ENCODE measurements around the gene FHAD1. TPM values are rescaled to one million over a fixed set of nuclear protein-coding genes. Genes with fewer than 3 reads are reported as not detected.

FHAD1 gene
- polyA plus RNA-seq, 1 of the 3 experiments (the other 2 are of a cell fraction), result 0.48 TPM

- TF ChIP-seq, protein P1, sequence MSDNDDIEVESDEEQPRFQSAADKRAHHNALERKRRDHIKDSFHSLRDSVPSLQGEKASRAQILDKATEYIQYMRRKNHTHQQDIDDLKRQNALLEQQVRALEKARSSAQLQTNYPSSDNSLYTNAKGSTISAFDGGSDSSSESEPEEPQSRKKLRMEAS (IDR thresholded peaks at IDR 0.05; ENCODE audit: low read depth), result no peak
- no peak for TF ChIP-seq FOXJ3 (CRISPR knock-in tag; IDR thresholded peaks at IDR 0.05)
These were observed 196.3 kb downstream of the FHAD1 start (continued) for GRCh38 chr1:15443281-15443680.

DNA sequence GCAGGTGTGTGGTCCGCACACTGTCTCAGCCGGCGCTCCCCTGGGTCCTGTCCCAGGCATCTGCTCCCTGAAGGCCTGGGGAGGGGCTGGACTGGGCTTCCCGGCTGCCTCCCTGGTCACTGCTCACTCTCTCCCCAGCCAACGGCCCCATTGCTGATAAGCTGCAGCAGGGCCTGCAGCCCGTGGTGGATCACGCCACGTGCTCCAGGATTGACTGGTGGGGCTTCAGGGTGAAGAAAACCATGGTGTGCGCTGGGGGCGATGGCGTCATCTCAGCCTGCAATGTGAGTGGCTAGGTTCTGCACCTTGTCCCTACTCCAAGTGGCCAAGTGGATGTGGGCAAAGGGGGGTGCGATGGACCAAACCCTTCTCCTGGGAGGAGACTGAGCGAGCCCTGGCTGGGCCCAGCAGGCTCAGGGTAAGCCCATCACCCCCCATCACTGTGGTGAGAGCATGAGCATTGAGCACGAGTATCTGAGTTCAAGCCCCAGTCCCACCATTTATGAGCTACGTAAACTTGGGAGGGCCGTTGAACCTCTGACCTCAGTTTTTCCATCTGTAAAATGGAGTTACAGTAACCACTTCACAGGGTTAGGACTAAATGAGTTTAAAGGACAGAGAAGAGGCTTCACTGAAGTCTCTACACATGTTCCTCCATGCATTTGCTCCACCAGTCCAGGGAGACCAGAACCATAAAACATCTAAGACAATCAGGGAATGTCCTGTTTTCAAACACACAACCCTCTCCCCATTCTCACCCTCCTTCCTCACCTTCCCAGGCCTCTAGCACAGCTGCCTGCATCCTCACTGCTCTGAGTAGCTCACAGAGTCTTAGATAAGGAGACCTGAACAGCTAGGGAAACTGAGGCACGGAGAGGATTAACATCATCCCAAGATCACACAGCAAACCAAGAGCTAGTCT is 197.7 kb downstream of the FHAD1 start:
- CTCF ChIA-PET, result interaction anchor here (1.4 to 4.7 kb wide), 3 partner anchors 13 to 121 kb away, joined by 7 to 28 read pairs (median 12); no protein-coding TSS in a partner anchor

GRCh38 chr1:15445390-15446122 is 198.5 kb downstream of the FHAD1 start:
- Histone ChIP-seq H2AFZ (ENCODE audit: low read depth) (no peak overlapping the region), H3K9me3 (no peaks in the 10 kb centered on the region), H3K9me2 (no peaks in the 10 kb centered on the region), H3K4me2 (no peak overlapping the region), H3K27me3 (ENCODE audit: insufficient read depth) (no peaks in the 10 kb centered on the region), H3K4me3 (ENCODE audit: low read depth in 2 of 2, low read length in 1 of 2) (no peak overlapping the region), H3K4me1 (ENCODE audit: control insufficient read depth in 1 of 2, insufficient read depth in 2 of 2, low read depth in 1 of 2, low read length in 1 of 2) (peaks cover 0 to 3% of the 10 kb centered on the region in 2 experiments; a peak in 1 of 4 replicates), H3K79me2 (ENCODE audit: insufficient read depth) (no peaks in the 10 kb centered on the region), H3K36me3 (replicated peaks in 1 of 2; ENCODE audit: control insufficient read depth in 1 of 2, insufficient read depth in 2 of 2, low read length in 1 of 2) (no peaks in the 10 kb centered on the region), H3K27ac (ENCODE audit: low read depth in 2 of 2, low read length in 1 of 2) (no peak overlapping the region), H3F3A (replicated peaks; ENCODE audit: insufficient read depth) (peaks cover 3% of the 10 kb centered on the region), H4K20me1 (ENCODE audit: insufficient read depth) (no peaks in the 10 kb centered on the region), H3K9ac (no peak overlapping the region)
- POLR2A ChIA-PET, result no interaction called here
- CTCF ChIA-PET, result interaction anchor here (1.4 kb wide), 1 partner anchor 14 kb away, joined by 7 read pairs; no protein-coding TSS in a partner anchor
- WGBS (ENCODE audit: low lambda C conversion rate), result 85% methylated on average over 10 of the region's 14 CpGs
- TF ChIP-seq USF2 (IDR thresholded peaks at IDR 0.05; ENCODE audit: borderline replicate concordance, low read depth, low read length) (no peak), YY1 (IDR thresholded peaks at IDR 0.05; ENCODE audit: low read depth) (no peak), IRF3 (IDR thresholded peaks at IDR 0.05; ENCODE audit: low read depth, low read length) (no peak)
- DNase-seq, result no peak

More for the DNA sequence above, 197.7 kb downstream of the FHAD1 start:
- POLR2A ChIA-PET, result no interaction called here
- Histone ChIP-seq H4K20me1 (ENCODE audit: insufficient read depth) (no peaks in the 10 kb centered on the region), H3F3A (replicated peaks; ENCODE audit: insufficient read depth) (peaks cover 3% of the 10 kb centered on the region), H3K4me1 (ENCODE audit: control insufficient read depth in 1 of 2, insufficient read depth in 2 of 2, low read depth in 1 of 2, low read length in 1 of 2) (peaks cover 0 to 3% of the 10 kb centered on the region in 2 experiments; a peak in 1 of 4 replicates), H3K27me3 (ENCODE audit: insufficient read depth) (no peaks in the 10 kb centered on the region), H2AFZ (ENCODE audit: low read depth) (no peak overlapping the region), H3K9me3 (no peaks in the 10 kb centered on the region), H3K79me2 (ENCODE audit: insufficient read depth) (no peaks in the 10 kb centered on the region), H3K9ac (no peak overlapping the region), H3K4me2 (no peak overlapping the region), H3K9me2 (no peaks in the 10 kb centered on the region), H3K4me3 (ENCODE audit: low read depth in 2 of 2, low read length in 1 of 2) (no peak overlapping the region), H3K27ac (ENCODE audit: low read depth in 2 of 2, low read length in 1 of 2) (no peak overlapping the region), H3K36me3 (replicated peaks in 1 of 2; ENCODE audit: control insufficient read depth in 1 of 2, insufficient read depth in 2 of 2, low read length in 1 of 2) (no peaks in the 10 kb centered on the region)
- 78% methylated on average over 15 of the region's 17 CpGs for WGBS (ENCODE audit: low lambda C conversion rate)
- no peak for DNase-seq
- TF ChIP-seq USF2 (IDR thresholded peaks at IDR 0.05; ENCODE audit: borderline replicate concordance, low read depth, low read length) (no peak), FOSL2 (IDR thresholded peaks at IDR 0.05; ENCODE audit: borderline replicate concordance, low read depth) (no peak), NRF1 (IDR thresholded peaks at IDR 0.05; ENCODE audit: low read depth, low read length) (no peak), SIN3A (IDR thresholded peaks at IDR 0.05; ENCODE audit: borderline replicate concordance, low read depth, low read length) (no peak), FOXM1 (IDR thresholded peaks at IDR 0.05; ENCODE audit: low read depth) (no peak), EP300 (IDR thresholded peaks at IDR 0.05; ENCODE audit: borderline replicate concordance in 1 of 2, low read depth in 1 of 2, low read length in 1 of 2) (no peak), TEAD4 (IDR thresholded peaks at IDR 0.05; ENCODE audit: borderline replicate concordance, insufficient read depth) (no peak), RAD21 (IDR thresholded peaks at IDR 0.05; ENCODE audit: low read length) (no peak)

Measured in SK-N-SH (cell line).